ENCODE measurements around the gene AGFG2.

DNA sequence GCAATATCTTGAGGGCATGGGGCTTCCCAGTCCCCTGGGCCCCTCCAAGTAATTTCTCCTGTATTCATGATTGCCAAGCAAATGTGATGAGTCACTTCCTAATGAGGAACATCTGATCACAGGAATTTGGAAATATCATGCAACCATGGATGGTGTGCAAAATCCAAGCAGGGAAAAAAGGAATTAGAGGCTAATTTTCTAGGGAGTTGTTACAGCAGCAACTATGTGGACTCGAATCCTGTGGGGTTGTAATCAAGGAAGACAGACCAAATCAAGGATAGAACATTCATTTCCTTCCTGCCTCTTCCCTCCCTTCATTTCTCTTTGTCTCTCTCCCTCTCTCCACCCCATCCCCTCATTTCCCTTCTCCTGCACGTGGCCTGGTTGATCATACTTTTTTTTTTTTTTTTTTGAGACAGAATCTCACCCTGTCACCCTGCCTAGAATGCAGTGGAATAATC lies 23.9 kb upstream of the AGFG2 start:
- no peak for TF ChIP-seq FOXA1 (IDR thresholded peaks at IDR 0.05)
- TF ChIP-seq, protein P1, sequence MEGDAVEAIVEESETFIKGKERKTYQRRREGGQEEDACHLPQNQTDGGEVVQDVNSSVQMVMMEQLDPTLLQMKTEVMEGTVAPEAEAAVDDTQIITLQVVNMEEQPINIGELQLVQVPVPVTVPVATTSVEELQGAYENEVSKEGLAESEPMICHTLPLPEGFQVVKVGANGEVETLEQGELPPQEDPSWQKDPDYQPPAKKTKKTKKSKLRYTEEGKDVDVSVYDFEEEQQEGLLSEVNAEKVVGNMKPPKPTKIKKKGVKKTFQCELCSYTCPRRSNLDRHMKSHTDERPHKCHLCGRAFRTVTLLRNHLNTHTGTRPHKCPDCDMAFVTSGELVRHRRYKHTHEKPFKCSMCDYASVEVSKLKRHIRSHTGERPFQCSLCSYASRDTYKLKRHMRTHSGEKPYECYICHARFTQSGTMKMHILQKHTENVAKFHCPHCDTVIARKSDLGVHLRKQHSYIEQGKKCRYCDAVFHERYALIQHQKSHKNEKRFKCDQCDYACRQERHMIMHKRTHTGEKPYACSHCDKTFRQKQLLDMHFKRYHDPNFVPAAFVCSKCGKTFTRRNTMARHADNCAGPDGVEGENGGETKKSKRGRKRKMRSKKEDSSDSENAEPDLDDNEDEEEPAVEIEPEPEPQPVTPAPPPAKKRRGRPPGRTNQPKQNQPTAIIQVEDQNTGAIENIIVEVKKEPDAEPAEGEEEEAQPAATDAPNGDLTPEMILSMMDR (IDR thresholded peaks at IDR 0.05; ENCODE audit: low read depth, low read length, missing input control) = no peak
- TF ChIP-seq YY1 (IDR thresholded peaks at IDR 0.05) = no peak
- no peak for TF ChIP-seq TAF1 (conservative IDR thresholded peaks at IDR 0.05)
- no peak for TF ChIP-seq JUND (IDR thresholded peaks at IDR 0.05)
- TF ChIP-seq, protein P2, sequence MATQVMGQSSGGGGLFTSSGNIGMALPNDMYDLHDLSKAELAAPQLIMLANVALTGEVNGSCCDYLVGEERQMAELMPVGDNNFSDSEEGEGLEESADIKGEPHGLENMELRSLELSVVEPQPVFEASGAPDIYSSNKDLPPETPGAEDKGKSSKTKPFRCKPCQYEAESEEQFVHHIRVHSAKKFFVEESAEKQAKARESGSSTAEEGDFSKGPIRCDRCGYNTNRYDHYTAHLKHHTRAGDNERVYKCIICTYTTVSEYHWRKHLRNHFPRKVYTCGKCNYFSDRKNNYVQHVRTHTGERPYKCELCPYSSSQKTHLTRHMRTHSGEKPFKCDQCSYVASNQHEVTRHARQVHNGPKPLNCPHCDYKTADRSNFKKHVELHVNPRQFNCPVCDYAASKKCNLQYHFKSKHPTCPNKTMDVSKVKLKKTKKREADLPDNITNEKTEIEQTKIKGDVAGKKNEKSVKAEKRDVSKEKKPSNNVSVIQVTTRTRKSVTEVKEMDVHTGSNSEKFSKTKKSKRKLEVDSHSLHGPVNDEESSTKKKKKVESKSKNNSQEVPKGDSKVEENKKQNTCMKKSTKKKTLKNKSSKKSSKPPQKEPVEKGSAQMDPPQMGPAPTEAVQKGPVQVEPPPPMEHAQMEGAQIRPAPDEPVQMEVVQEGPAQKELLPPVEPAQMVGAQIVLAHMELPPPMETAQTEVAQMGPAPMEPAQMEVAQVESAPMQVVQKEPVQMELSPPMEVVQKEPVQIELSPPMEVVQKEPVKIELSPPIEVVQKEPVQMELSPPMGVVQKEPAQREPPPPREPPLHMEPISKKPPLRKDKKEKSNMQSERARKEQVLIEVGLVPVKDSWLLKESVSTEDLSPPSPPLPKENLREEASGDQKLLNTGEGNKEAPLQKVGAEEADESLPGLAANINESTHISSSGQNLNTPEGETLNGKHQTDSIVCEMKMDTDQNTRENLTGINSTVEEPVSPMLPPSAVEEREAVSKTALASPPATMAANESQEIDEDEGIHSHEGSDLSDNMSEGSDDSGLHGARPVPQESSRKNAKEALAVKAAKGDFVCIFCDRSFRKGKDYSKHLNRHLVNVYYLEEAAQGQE (IDR thresholded peaks at IDR 0.05) = no peak
- TF ChIP-seq GABPA (IDR thresholded peaks at IDR 0.05 in 1 of 2, conservative IDR thresholded peaks at IDR 0.05 in 1 of 2) = no peak
- no peak for TF ChIP-seq RAD21 (IDR thresholded peaks at IDR 0.05)
- TF ChIP-seq, protein P3, sequence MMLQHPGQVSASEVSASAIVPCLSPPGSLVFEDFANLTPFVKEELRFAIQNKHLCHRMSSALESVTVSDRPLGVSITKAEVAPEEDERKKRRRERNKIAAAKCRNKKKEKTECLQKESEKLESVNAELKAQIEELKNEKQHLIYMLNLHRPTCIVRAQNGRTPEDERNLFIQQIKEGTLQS (IDR thresholded peaks at IDR 0.05) = no peak
- TF ChIP-seq, protein P4, sequence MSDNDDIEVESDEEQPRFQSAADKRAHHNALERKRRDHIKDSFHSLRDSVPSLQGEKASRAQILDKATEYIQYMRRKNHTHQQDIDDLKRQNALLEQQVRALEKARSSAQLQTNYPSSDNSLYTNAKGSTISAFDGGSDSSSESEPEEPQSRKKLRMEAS (IDR thresholded peaks at IDR 0.05) = no peak
- no peak for TF ChIP-seq SP1 (IDR thresholded peaks at IDR 0.05)
- no peak for TF ChIP-seq RXRA (IDR thresholded peaks at IDR 0.05)
- TF ChIP-seq, protein P5, sequence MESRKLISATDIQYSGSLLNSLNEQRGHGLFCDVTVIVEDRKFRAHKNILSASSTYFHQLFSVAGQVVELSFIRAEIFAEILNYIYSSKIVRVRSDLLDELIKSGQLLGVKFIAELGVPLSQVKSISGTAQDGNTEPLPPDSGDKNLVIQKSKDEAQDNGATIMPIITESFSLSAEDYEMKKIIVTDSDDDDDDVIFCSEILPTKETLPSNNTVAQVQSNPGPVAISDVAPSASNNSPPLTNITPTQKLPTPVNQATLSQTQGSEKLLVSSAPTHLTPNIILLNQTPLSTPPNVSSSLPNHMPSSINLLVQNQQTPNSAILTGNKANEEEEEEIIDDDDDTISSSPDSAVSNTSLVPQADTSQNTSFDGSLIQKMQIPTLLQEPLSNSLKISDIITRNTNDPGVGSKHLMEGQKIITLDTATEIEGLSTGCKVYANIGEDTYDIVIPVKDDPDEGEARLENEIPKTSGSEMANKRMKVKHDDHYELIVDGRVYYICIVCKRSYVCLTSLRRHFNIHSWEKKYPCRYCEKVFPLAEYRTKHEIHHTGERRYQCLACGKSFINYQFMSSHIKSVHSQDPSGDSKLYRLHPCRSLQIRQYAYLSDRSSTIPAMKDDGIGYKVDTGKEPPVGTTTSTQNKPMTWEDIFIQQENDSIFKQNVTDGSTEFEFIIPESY (IDR thresholded peaks at IDR 0.05) = no peak
- TF ChIP-seq EGR1 (IDR thresholded peaks at IDR 0.05; ENCODE audit: low read depth in 2 of 2) = no peak

Measured in liver (tissue), 3 donors.